ENCODE data around the gene CUBN.
A peak's percentile ranks its signal among the peaks of the same experiment; 100 is the strongest.

The CUBN gene

DNA sequence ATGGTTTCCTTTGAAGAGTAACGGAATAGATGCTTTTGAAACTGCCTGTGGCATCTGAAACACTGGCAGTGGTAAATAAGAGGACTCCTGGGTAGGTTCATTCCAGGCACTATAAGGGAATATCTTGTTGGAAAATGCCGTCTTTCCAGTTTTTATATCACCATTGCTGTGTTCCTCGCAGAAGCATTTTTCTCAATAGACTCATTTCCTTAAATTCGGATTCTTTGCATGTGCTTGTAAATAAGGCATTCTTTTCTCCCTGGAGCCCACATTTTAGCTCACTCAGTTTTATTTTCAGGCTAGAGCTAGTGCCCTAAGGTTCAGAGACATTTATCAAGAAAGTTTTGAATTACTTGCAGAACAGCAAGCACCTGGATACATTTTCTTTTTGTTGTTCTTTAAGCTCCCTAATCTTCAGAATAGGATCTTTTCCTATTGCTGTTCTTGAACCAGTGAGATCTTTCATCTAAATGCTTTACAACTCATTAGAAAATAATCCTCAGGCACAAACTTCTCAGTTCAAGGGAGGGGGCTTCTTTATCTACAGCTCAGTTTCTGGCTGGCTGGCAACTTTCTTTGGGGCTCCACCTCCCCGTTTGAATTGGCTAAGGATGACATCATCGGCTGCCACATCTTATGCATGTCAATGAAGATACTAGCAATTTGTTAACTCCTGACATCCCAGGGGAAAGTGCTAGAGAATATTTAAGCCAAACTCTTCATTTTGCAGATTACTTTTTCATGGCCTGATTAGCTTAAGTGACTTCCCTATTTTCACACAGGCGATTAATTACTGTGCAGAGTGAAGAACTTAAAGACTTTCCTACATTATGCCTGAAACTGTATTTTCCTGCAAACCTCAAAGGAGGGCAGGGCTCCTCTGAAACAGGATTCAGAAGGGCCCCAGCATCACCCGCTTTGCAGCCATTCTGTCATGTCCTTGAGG lies 178.7 kb downstream of the CUBN start:
- H3K4me1 ChIP-seq (ENCODE audit: control insufficient read depth, insufficient read depth, low read length, unreplicated experiment) = peaks cover 12% of the 10 kb centered on the region
- peak overlapping the region; percentile 80 for H2AFZ ChIP-seq (ENCODE audit: low read length, unreplicated experiment)
- peak overlapping the region; percentile 49 for H3K27ac ChIP-seq (ENCODE audit: low read depth, low read length)

DNA sequence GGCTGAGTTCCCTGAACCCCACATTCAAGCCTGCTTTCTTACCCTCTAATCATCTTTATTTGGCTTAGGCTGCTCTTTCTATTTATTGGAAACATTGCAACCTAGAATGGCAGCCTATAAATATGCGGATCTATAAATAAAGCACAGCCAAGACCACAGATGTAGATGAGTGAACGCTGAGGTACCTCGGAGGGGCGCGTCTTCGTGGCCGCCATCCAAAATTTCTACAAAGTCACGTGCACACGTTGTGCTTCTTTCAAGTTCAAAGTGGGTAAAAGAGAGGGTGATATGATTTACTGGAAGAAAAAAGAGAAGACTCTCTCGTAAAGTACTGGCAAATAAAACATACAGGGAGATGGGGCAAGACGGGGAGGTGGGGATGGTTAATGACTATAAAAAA lies 179.8 kb downstream of the CUBN start:
- Histone ChIP-seq H3K36me3 (ENCODE audit: insufficient read depth, low read length) (no peaks in the 10 kb centered on the region), H3K4me1 (ENCODE audit: control insufficient read depth, insufficient read depth, low read length, unreplicated experiment) (peaks cover 12% of the 10 kb centered on the region), H3K79me2 (ENCODE audit: control insufficient read depth, insufficient read depth, low read length, unreplicated experiment) (no peaks in the 10 kb centered on the region), H2AFZ (ENCODE audit: low read length, unreplicated experiment) (no peak overlapping the region), H3K4me3 (ENCODE audit: low read depth, low read length) (no peak overlapping the region), H3K27ac (ENCODE audit: low read depth, low read length) (no peak overlapping the region), H3K27me3 (ENCODE audit: insufficient read depth, low read length) (no peaks in the 10 kb centered on the region)

More for the DNA sequence above, 178.7 kb downstream of the CUBN start:
- Histone ChIP-seq H3K79me2 (ENCODE audit: control insufficient read depth, insufficient read depth, low read length, unreplicated experiment) (no peaks in the 10 kb centered on the region), H3K27me3 (ENCODE audit: insufficient read depth, low read length) (no peaks in the 10 kb centered on the region), H3K36me3 (ENCODE audit: insufficient read depth, low read length) (no peaks in the 10 kb centered on the region), H3K4me3 (ENCODE audit: low read depth, low read length) (peak overlapping the region; percentile 55)

- Histone ChIP-seq H3K79me2 (ENCODE audit: control insufficient read depth, insufficient read depth, low read length, unreplicated experiment) (no peaks in the 10 kb centered on the region), H3K4me3 (ENCODE audit: low read depth, low read length) (no peak overlapping the region), H3K4me1 (ENCODE audit: control insufficient read depth, insufficient read depth, low read length, unreplicated experiment) (peaks cover 27% of the 10 kb centered on the region), H3K36me3 (ENCODE audit: insufficient read depth, low read length) (no peaks in the 10 kb centered on the region), H2AFZ (ENCODE audit: low read length, unreplicated experiment) (no peak overlapping the region), H3K27me3 (ENCODE audit: insufficient read depth, low read length) (no peaks in the 10 kb centered on the region), H3K27ac (ENCODE audit: low read depth, low read length) (no peak overlapping the region)
Observed at GRCh38 chr10:16948361-16948760, 181.2 kb downstream of the CUBN start.

- Histone ChIP-seq H3K4me3 (ENCODE audit: low read depth, low read length) (no peak overlapping the region), H2AFZ (ENCODE audit: low read length, unreplicated experiment) (no peak overlapping the region), H3K27me3 (ENCODE audit: insufficient read depth, low read length) (no peaks in the 10 kb centered on the region), H3K27ac (ENCODE audit: low read depth, low read length) (no peak overlapping the region), H3K4me1 (ENCODE audit: control insufficient read depth, insufficient read depth, low read length, unreplicated experiment) (peaks cover 38% of the 10 kb centered on the region), H3K36me3 (ENCODE audit: insufficient read depth, low read length) (no peaks in the 10 kb centered on the region), H3K79me2 (ENCODE audit: control insufficient read depth, insufficient read depth, low read length, unreplicated experiment) (no peaks in the 10 kb centered on the region)
Observed at GRCh38 chr10:16947069-16947468, 182.5 kb downstream of the CUBN start.

DNA sequence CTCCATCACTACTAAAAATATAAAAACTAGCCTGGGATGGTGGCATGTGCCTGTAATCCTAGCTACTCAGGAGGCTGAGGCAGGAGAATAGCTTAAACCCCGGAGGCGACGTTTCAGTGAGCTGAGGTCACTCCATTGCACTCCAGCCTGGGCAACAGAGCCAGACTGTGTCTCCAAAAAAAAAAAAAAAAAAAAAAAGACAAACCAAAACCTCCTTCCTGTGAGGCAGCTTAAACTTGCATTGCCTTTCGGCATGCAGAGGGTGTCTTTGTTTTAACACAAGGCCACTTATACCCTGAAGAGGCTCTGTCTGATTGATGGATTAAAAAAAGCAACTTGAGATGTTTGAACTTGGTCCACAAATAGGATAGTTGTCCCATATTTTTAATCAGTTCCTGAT lies 184.0 kb downstream of the CUBN start:
- H3K27ac ChIP-seq (ENCODE audit: low read depth, low read length) = no peak overlapping the region
- H3K79me2 ChIP-seq (ENCODE audit: control insufficient read depth, insufficient read depth, low read length, unreplicated experiment) = no peaks in the 10 kb centered on the region
- H3K4me3 ChIP-seq (ENCODE audit: low read depth, low read length) = no peak overlapping the region
- H3K36me3 ChIP-seq (ENCODE audit: insufficient read depth, low read length) = no peaks in the 10 kb centered on the region
- H2AFZ ChIP-seq (ENCODE audit: low read length, unreplicated experiment) = no peak overlapping the region
- H3K4me1 ChIP-seq (ENCODE audit: control insufficient read depth, insufficient read depth, low read length, unreplicated experiment) = peaks cover 29% of the 10 kb centered on the region
- H3K27me3 ChIP-seq (ENCODE audit: insufficient read depth, low read length) = no peaks in the 10 kb centered on the region

DNA sequence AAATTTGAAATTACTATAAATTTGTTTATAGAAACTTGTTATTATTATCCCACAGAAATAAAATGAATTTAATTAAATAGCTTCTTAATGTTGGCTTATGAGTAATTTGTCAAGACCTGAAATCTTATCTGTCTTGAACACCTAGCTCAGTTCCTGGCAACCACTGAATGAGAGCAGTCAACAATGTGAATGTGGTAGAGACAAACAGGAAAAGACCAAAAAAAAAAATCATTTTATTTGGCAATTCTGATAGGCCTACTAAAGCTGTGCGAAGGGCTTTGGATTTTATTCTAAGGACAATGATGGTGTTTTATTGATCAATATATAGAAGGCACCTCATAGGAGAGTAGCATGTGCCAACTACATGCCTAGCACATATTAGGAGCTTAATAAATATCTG lies 184.6 kb downstream of the CUBN start:
- Histone ChIP-seq H3K36me3 (ENCODE audit: insufficient read depth, low read length) (no peaks in the 10 kb centered on the region), H3K27me3 (ENCODE audit: insufficient read depth, low read length) (no peaks in the 10 kb centered on the region), H2AFZ (ENCODE audit: low read length, unreplicated experiment) (no peak overlapping the region), H3K4me1 (ENCODE audit: control insufficient read depth, insufficient read depth, low read length, unreplicated experiment) (peaks cover 27% of the 10 kb centered on the region), H3K27ac (ENCODE audit: low read depth, low read length) (peak overlapping the region; percentile 68), H3K4me3 (ENCODE audit: low read depth, low read length) (no peak overlapping the region), H3K79me2 (ENCODE audit: control insufficient read depth, insufficient read depth, low read length, unreplicated experiment) (no peaks in the 10 kb centered on the region)

GRCh38 chr10:16944402-16944801 lies 185.2 kb downstream of the CUBN start:
- Histone ChIP-seq H3K4me3 (ENCODE audit: low read depth, low read length) (peak overlapping the region; percentile 15; the same call in 1 of the 2 replicates), H3K27me3 (ENCODE audit: insufficient read depth, low read length) (no peaks in the 10 kb centered on the region), H2AFZ (ENCODE audit: low read length, unreplicated experiment) (peak overlapping the region; percentile 91), H3K79me2 (ENCODE audit: control insufficient read depth, insufficient read depth, low read length, unreplicated experiment) (no peaks in the 10 kb centered on the region), H3K27ac (ENCODE audit: low read depth, low read length) (peak overlapping the region; percentile 68), H3K36me3 (ENCODE audit: insufficient read depth, low read length) (no peaks in the 10 kb centered on the region), H3K4me1 (ENCODE audit: control insufficient read depth, insufficient read depth, low read length, unreplicated experiment) (peaks cover 27% of the 10 kb centered on the region)

DNA sequence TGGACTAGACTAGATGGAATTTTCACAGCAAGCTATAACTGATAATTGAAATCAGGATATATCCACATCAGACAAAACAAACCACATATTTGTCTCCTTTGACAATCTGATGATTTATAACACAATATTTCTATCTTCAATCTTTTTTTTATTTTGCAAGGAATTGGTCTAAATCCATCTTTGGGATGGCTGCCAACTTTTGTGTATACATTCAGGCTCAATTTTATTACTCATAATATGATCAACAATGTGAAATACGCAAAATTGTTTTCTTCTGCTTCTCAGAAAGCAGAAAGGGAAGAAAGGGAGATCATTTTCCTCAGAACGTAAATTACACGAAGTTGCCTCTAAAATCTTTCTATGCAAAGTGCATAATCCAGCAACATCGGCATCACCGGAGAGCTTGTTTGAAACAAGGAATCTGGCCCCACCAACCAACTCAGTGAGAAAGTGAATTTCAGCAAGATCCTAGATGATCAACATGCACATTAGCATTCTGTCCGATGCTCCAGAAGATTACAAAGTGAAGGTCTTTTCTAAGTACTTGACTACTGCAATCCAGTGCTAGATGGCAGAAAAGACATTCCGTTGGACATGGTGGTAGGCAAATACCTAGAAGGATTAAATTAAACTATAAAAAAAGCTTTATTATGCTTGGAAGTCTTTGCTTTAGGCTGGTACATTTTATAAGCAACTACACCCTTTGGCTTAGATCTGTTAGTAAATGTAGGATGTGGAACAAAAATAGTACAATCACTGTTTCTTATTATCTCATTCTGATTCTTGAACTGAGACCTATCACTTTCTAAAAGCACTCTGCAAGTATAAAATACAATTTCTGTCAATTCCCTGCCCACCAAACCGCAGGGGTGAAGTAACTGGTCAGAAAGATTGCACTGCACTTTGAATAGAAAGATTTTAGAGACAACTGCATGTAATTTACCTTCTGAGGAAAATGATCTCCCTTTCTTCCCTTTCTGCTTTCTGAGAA lies 186.0 kb downstream of the CUBN start:
- peak overlapping the region; percentile 68 for H3K27ac ChIP-seq (ENCODE audit: low read depth, low read length)
- H3K36me3 ChIP-seq (ENCODE audit: insufficient read depth, low read length) = no peaks in the 10 kb centered on the region
- peak overlapping the region; percentile 91 for H2AFZ ChIP-seq (ENCODE audit: low read length, unreplicated experiment)
- peaks cover 27% of the 10 kb centered on the region for H3K4me1 ChIP-seq (ENCODE audit: control insufficient read depth, insufficient read depth, low read length, unreplicated experiment)
- H3K4me3 ChIP-seq (ENCODE audit: low read depth, low read length) = peak overlapping the region; percentile 15
- H3K79me2 ChIP-seq (ENCODE audit: control insufficient read depth, insufficient read depth, low read length, unreplicated experiment) = no peaks in the 10 kb centered on the region
- H3K27me3 ChIP-seq (ENCODE audit: insufficient read depth, low read length) = no peaks in the 10 kb centered on the region

GRCh38 chr10:16942381-16943078 lies 187.1 kb downstream of the CUBN start:
- Histone ChIP-seq H3K36me3 (ENCODE audit: insufficient read depth, low read length) (no peaks in the 10 kb centered on the region), H3K27ac (ENCODE audit: low read depth, low read length) (no peak overlapping the region), H3K4me3 (ENCODE audit: low read depth, low read length) (no peak overlapping the region), H2AFZ (ENCODE audit: low read length, unreplicated experiment) (no peak overlapping the region), H3K27me3 (ENCODE audit: insufficient read depth, low read length) (no peaks in the 10 kb centered on the region), H3K4me1 (ENCODE audit: control insufficient read depth, insufficient read depth, low read length, unreplicated experiment) (peaks cover 27% of the 10 kb centered on the region), H3K79me2 (ENCODE audit: control insufficient read depth, insufficient read depth, low read length, unreplicated experiment) (no peaks in the 10 kb centered on the region)

DNA sequence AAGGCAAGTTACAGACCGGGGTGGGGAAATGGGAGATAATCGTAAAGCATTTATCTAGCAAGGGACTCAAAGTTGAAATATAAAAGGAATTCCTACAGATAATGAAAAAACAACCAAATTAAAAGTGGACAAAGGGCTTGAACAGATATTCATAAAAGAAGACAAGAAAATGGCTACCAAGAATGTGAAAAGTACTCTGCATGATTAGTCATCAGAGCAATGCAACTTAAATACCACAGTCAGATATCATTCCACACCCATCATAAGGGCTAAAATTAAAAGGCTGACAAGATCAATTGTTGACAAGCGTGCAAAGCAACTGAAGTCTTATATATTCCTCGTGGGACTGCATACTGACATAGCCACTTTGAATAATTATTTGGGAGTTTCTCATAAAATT lies 187.7 kb downstream of the CUBN start:
- Histone ChIP-seq H3K4me3 (ENCODE audit: low read depth, low read length) (no peak overlapping the region), H3K36me3 (ENCODE audit: insufficient read depth, low read length) (no peaks in the 10 kb centered on the region), H3K79me2 (ENCODE audit: control insufficient read depth, insufficient read depth, low read length, unreplicated experiment) (no peaks in the 10 kb centered on the region), H3K27ac (ENCODE audit: low read depth, low read length) (no peak overlapping the region), H3K27me3 (ENCODE audit: insufficient read depth, low read length) (no peaks in the 10 kb centered on the region), H3K4me1 (ENCODE audit: control insufficient read depth, insufficient read depth, low read length, unreplicated experiment) (peaks cover 27% of the 10 kb centered on the region), H2AFZ (ENCODE audit: low read length, unreplicated experiment) (no peak overlapping the region)

Data from ACC112 (cell line).